Thyroid gland (tissue), 4 donors: ENCODE data around the gene PSMG1.

Experiments
- POLR2A ChIP-seq, 2 donors: fragments of 450-650 bp; IDR thresholded peaks; one replicate each; pipeline ENCODE4 v1.6.1; 2017; ENCODE audit warnings: antibody characterized with exemption in 2 of 2, mild to moderate bottlenecking in 2 of 2, moderate library complexity in 1 of 2
- TF ChIP-seq, protein P1 (sequence below), 6 experiments: fragments of 200-600 bp in 3 of 6; fragments of 450-650 bp in 3 of 6; sonication (generic) in 3 of 6; IDR thresholded peaks; one replicate each; pipeline ENCODE4 v1.5.1; 2016 to 2019; ENCODE audit warnings: antibody characterized with exemption in 6 of 6, mild to moderate bottlenecking in 2 of 6, inconsistent platforms in 1 of 6, moderate library complexity in 1 of 6

DNA sequence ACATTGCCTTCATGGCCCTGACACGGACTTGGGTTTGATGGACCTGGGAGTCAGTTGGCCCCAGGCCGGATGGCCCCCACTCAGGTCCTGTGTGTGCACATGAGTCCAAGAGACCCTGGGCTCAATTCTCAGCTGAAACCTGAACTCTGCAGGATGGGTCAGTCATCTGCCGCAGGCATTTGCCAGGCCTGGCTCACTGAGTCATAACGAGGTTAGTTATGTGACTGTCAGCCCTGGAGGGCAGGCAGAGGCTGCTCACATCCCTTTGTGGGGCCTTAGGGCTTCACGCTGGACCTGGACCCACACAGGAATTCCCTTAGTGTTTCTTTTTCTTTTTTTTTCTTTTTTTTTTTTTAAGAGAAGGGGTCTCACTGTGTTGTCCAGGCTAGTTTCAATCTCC, 46.5 kb downstream of the PSMG1 start:
- TF ChIP-seq, protein P1, sequence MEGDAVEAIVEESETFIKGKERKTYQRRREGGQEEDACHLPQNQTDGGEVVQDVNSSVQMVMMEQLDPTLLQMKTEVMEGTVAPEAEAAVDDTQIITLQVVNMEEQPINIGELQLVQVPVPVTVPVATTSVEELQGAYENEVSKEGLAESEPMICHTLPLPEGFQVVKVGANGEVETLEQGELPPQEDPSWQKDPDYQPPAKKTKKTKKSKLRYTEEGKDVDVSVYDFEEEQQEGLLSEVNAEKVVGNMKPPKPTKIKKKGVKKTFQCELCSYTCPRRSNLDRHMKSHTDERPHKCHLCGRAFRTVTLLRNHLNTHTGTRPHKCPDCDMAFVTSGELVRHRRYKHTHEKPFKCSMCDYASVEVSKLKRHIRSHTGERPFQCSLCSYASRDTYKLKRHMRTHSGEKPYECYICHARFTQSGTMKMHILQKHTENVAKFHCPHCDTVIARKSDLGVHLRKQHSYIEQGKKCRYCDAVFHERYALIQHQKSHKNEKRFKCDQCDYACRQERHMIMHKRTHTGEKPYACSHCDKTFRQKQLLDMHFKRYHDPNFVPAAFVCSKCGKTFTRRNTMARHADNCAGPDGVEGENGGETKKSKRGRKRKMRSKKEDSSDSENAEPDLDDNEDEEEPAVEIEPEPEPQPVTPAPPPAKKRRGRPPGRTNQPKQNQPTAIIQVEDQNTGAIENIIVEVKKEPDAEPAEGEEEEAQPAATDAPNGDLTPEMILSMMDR (IDR thresholded peaks at IDR 0.05), result no peak
- no peak for TF ChIP-seq POLR2A (IDR thresholded peaks at IDR 0.05)
